Lower leg skin (tissue), 4 donors: ENCODE data around the gene EIF4E. TPM values are rescaled to one million over a fixed set of nuclear protein-coding genes. Genes with fewer than 3 reads are reported as not detected.
"Not testable (repeated sequence)": the region's sequence is repeated elsewhere in the genome, so short reads cannot be mapped to it uniquely, and the experiment has no call there.

Experiments
- DNase-seq, 2 donors: peaks; one replicate each; pipeline ENCODE4 v3.0.0-alpha.2; 2019; ENCODE audit warnings: low spot score in 2 of 2
- H3K4me3 ChIP-seq: fragments of 200-600 bp; sonication (generic); 2 replicates; pipeline ENCODE4 v1.5.1; 2017; ENCODE audit warnings: mild to moderate bottlenecking, low read depth; ENCODE audit not compliant: poor library complexity, severe bottlenecking
- POLR2A ChIP-seq, 2 donors: fragments of 450-650 bp; IDR thresholded peaks; one replicate each; pipeline ENCODE4 v1.6.1; 2016 to 2017; ENCODE audit warnings: antibody characterized with exemption in 2 of 2, mild to moderate bottlenecking in 1 of 2, moderate library complexity in 1 of 2
- WGBS, 2 donors: methylation state at CpG; one replicate each; pipeline ENCODE4 v1.1.5; 2018; 5-methylcytosine and 5-hydroxymethylcytosine counted together
- intact Hi-C: fragments of 100-400 bp; cut with DNase I; formaldehyde crosslinking; loops from one replicate; pipeline ENCODE4 v1.15.0; 2023; ENCODE audit warnings: low total_unique reads
- total RNA-seq, 4 donors: library from RNA; depleted of rRNA; stranded (reverse); fragments of >200 nt; gene quantifications; one replicate each; pipeline ENCODE4 v1.1.0, GENCODE V29; 2016
- TF ChIP-seq, protein P1 (sequence below), 3 donors: fragments of 450-650 bp; IDR thresholded peaks; one replicate each; pipeline ENCODE4 v1.5.1; 2016; ENCODE audit warnings: antibody characterized with exemption in 3 of 3, mild to moderate bottlenecking in 3 of 3, moderate library complexity in 2 of 3

Gene EIF4E
- total RNA-seq, 4 donors from 2014 or later, result 41.9 to 76.5 (median 61.5) TPM

GRCh38 chr4:98838977-98839618 lies 89.8 kb downstream of the EIF4E start:
- no peak overlapping the region for H3K4me3 ChIP-seq
- intact Hi-C loops, result no loop called here
- 38 to 43% methylated on average over 5 of the region's 5 CpGs for WGBS, 2 donors
- no peak for DNase-seq
- no peak for TF ChIP-seq POLR2A (IDR thresholded peaks at IDR 0.05)
- TF ChIP-seq, protein P1, sequence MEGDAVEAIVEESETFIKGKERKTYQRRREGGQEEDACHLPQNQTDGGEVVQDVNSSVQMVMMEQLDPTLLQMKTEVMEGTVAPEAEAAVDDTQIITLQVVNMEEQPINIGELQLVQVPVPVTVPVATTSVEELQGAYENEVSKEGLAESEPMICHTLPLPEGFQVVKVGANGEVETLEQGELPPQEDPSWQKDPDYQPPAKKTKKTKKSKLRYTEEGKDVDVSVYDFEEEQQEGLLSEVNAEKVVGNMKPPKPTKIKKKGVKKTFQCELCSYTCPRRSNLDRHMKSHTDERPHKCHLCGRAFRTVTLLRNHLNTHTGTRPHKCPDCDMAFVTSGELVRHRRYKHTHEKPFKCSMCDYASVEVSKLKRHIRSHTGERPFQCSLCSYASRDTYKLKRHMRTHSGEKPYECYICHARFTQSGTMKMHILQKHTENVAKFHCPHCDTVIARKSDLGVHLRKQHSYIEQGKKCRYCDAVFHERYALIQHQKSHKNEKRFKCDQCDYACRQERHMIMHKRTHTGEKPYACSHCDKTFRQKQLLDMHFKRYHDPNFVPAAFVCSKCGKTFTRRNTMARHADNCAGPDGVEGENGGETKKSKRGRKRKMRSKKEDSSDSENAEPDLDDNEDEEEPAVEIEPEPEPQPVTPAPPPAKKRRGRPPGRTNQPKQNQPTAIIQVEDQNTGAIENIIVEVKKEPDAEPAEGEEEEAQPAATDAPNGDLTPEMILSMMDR (IDR thresholded peaks at IDR 0.05), result no peak

- H3K4me3 ChIP-seq, result no peak overlapping the region
- 86 to 87% methylated on average over 4 of the region's 4 CpGs for WGBS, 2 donors
- TF ChIP-seq POLR2A (IDR thresholded peaks at IDR 0.05), result no peak
- TF ChIP-seq, protein P1 (IDR thresholded peaks at IDR 0.05), result no peak
- no peak for DNase-seq
- intact Hi-C loops, result no loop called here
Observed at GRCh38 chr4:98838531-98838930, 90.4 kb downstream of the EIF4E start.

GRCh38 chr4:98833384-98833783 lies 95.5 kb downstream of the EIF4E start:
- intact Hi-C loops, result no loop called here
- TF ChIP-seq, protein P1 (IDR thresholded peaks at IDR 0.05), result no peak
- TF ChIP-seq POLR2A (IDR thresholded peaks at IDR 0.05), result no peak
- WGBS, 2 donors, result 76 to 83% methylated on average over 1 of the region's 1 CpG
- no peak for DNase-seq
- no peak overlapping the region for H3K4me3 ChIP-seq

DNA sequence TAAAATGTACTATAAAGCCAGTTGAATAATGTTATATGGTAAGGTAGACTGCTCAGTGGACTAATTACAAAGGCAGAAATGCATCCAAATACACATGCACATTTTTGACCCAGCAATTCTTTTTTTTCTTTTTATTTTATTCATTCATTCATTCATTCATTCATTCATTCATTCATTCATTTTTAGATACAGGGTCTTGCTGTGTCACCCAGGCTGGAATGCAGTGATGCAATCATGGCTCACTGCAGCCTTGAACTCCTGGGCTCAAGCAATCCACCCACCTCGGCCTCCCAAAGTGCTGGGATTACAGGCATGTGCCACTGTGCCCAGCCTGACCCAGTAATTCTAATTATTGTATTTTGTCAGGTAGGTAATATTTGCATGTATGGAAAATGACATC lies 97.9 kb downstream of the EIF4E start:
- 81 to 100% methylated on average over 1 of the region's 1 CpG for WGBS, 2 donors
- H3K4me3 ChIP-seq, intact Hi-C loops, DNase-seq: not testable (repeated sequence)

Other genes with a start within 250 kb of the EIF4E start
- gene METAP1, start 66.6 kb upstream of the EIF4E start, total RNA-seq, result 10 to 100 TPM; 35.0 to 58.4 (median 39.8) TPM
- gene ADH5, start 159.7 kb upstream of the EIF4E start, total RNA-seq, result 10 to 100 TPM; 55.1 to 94.3 (median 68.5) TPM
- gene ADH4, start 215.2 kb upstream of the EIF4E start, total RNA-seq, result under 1 TPM in 2 of 4 donors, not detected in 2; 0.13 to 0.64 TPM